Activated naive CD8-positive, alpha-beta T cell treated with anti-CD3 and anti-CD28 coated beads, Interleukin-2, amount 10 ng/mL, durations not matched to agents 7 days and 5 days (primary cell): Measurements from ENCODE around the gene SORCS2. TPM values are rescaled to one million over a fixed set of nuclear protein-coding genes. Genes with fewer than 3 reads are reported as not detected.

Experiments
- ATAC-seq: fragments of 150-1000 bp; cut with Tn5 transposase; one replicate; pipeline ENCODE4 v1.10.0; 2021; ENCODE audit warnings: low read depth, moderate library complexity
- POLR2A ChIA-PET: fragments of 350-600 bp; sonication (Branson Sonifier 250); formaldehyde crosslinking; loops from one replicate; lab custom pipeline; 2021; ENCODE audit warnings: antibody characterized with exemption; lab: Charles Lee
- DNase-seq: peaks from one replicate; pipeline ENCODE4 v3.0.0; 2021
- H3K27ac Mint-ChIP-seq: one replicate; pipeline ENCODE4 v1.8.0; 2022; ENCODE audit warnings: mild to moderate bottlenecking, mixed read lengths
- H3K27me3 Mint-ChIP-seq: one replicate; pipeline ENCODE4 v1.8.0; 2022; ENCODE audit warnings: mild to moderate bottlenecking, moderate library complexity, mixed read lengths
- H3K36me3 Mint-ChIP-seq: one replicate; pipeline ENCODE4 v1.8.0; 2021; ENCODE audit warnings: mild to moderate bottlenecking, mixed read lengths
- H3K4me1 Mint-ChIP-seq: one replicate; pipeline ENCODE4 v1.8.0; 2021; ENCODE audit warnings: mixed read lengths
- H3K4me3 Mint-ChIP-seq: one replicate; pipeline ENCODE4 v1.8.0; 2022; ENCODE audit warnings: mild to moderate bottlenecking, moderate library complexity, mixed read lengths
- H3K9me3 Mint-ChIP-seq: one replicate; pipeline ENCODE4 v1.8.0; 2021; ENCODE audit warnings: mixed read lengths
- total RNA-seq, 2 experiments: library from RNA; stranded (reverse); gene quantifications; one replicate each; pipeline ENCODE4 v1.2.3, GENCODE V29; 2021

Gene SORCS2
- total RNA-seq, 2 experiments from 2014 or later: not detected

DNA sequence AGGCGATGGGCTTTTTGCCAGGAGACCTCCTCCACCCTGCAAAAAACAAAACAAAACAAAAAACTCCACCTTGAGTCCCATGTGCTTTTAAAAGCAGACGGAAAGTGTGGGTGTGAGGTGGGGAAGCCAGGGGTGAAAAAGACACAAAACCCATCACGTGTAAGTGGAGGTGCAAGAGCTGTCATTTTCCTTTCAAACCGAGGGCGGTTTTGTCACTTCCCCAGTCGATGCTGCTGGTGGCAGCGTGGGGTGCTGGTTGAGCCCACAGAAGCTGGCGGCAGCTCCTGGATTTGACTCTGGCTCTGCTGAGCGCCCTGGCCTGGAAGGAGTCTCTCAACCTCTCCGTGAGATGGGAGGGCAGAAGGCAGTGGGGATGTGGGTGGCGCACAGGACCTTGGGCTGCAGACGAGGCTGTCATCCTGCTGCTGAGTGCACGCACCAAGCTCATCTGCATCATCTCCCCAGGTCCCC lies 132.3 kb downstream of the SORCS2 start:
- POLR2A ChIA-PET: no interaction called here
- no peak overlapping the region for H3K4me3 Mint-ChIP-seq
- DNase-seq (no peak), ATAC-seq (no peak)
- no peak overlapping the region for H3K27ac Mint-ChIP-seq
- no peaks in the 10 kb centered on the region for H3K9me3 Mint-ChIP-seq
- no peaks in the 10 kb centered on the region for H3K4me1 Mint-ChIP-seq
- no peaks in the 10 kb centered on the region for H3K36me3 Mint-ChIP-seq
- H3K27me3 Mint-ChIP-seq: no peaks in the 10 kb centered on the region

DNA sequence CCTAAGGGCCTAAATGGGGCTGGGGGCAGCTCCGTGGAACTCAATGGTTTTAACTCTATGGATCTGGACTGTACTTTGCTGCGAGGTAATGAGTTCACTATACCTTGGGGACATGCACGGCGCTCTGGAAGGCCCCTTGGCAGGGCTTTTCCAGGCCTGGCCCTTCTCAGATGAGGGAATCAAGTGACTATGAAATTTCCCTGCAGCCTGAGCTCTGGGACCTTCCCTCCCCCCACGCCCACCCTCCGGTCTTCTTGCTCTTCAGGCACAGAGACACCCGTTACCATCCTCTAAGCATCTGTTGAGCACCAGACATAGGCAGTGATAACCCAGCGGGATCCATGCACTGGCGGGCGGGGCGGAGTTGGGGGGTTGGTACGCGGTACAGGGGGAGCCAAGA lies 133.2 kb downstream of the SORCS2 start:
- POLR2A ChIA-PET: no interaction called here
- Mint-ChIP-seq H3K36me3 (no peaks in the 10 kb centered on the region), H3K4me3 (no peak overlapping the region), H3K27me3 (no peaks in the 10 kb centered on the region), H3K27ac (no peak overlapping the region), H3K4me1 (no peaks in the 10 kb centered on the region), H3K9me3 (no peaks in the 10 kb centered on the region)
- DNase-seq: no peak
- no peak for ATAC-seq

DNA sequence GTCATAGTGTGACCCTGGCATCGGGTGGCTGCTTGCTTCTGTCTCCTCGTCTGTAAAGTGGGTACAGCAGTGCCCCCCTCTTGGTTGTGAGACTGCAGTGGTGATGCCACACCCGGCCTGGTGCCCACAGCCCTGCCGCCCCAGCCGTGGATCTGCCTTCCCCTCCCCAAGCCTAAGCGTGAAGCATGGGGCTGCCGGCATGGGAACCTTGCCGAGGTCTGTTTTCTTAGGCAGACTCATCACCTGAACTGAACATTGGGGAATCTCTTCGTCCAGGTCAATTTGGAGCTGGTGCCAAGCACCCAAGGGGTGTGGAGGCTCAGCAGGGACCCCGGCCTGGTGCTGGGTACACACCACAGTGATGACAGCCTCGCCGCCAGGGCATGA lies 134.0 kb downstream of the SORCS2 start:
- H3K27ac Mint-ChIP-seq: no peak overlapping the region
- H3K4me1 Mint-ChIP-seq: no peaks in the 10 kb centered on the region
- POLR2A ChIA-PET: no interaction called here
- no peaks in the 10 kb centered on the region for H3K36me3 Mint-ChIP-seq
- H3K4me3 Mint-ChIP-seq: no peak overlapping the region
- DNase-seq (no peak), ATAC-seq (no peak)
- no peaks in the 10 kb centered on the region for H3K9me3 Mint-ChIP-seq
- no peaks in the 10 kb centered on the region for H3K27me3 Mint-ChIP-seq

DNA sequence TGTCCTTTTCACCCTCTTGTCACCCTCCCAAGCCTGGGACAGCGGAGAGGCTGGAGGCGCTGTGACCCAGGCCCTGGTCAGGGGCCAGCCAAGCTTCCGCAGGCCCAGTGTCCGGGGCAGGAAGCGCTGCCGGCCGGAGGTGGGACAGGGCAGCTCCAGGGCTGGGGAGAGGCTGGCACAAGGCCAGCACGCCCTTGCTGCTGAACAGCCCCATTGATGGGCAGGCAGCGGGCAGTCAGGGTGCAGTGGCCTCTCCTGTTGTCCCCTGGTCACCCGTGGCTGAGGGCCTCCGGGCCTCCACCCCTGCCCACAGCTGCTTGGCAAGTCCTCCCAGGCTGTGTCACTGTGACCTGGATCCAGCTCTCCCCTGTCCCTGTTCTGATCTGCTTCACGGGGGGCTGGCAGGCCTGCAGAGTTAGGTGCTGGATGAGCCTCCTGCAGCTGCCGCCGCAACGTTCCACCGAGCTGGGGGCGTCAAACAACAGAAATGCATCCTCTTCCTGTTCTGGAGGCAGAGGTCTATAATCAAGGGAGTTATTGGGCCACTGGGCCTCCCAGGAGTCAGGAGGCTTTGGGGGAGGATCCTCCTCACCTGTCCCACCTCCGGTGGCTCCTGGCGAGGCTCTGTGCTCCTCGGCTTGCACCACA lies 134.5 kb downstream of the SORCS2 start:
- H3K36me3 Mint-ChIP-seq: no peaks in the 10 kb centered on the region
- no peak overlapping the region for H3K4me3 Mint-ChIP-seq
- no peak for DNase-seq
- POLR2A ChIA-PET: no interaction called here
- H3K4me1 Mint-ChIP-seq: no peaks in the 10 kb centered on the region
- no peaks in the 10 kb centered on the region for H3K27me3 Mint-ChIP-seq
- H3K9me3 Mint-ChIP-seq: no peaks in the 10 kb centered on the region
- no peak overlapping the region for H3K27ac Mint-ChIP-seq
- ATAC-seq: no peak

DNA sequence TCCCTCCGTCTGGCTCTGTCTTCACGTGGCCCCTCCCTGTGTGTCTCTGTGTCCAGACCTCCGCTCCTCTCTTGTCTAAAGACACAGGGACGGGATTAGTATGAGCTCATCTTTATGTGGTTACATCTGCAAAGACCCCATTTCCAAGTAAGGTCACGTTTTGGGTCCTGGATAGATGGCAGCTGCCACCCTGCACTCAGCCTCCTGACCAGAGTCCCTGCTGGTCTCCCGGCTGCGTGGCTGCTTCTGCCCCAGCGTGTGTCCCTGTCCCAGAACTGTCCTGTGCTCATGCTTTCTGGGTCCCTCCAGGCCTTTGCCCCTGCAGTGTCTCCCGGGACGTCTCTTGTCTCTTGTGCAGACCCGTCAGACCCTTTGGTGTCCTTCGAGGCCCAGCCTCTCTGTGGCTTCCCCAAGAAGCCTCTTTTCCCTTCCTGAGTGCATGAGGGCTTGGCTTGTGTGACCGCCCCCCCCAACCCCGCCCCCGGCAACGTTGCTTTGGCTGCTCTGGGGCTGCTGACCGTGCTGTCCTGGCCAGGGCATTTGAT lies 135.1 kb downstream of the SORCS2 start:
- Mint-ChIP-seq H3K27ac (no peak overlapping the region), H3K27me3 (no peaks in the 10 kb centered on the region), H3K4me1 (no peaks in the 10 kb centered on the region), H3K4me3 (no peak overlapping the region), H3K9me3 (no peaks in the 10 kb centered on the region), H3K36me3 (no peaks in the 10 kb centered on the region)
- POLR2A ChIA-PET: no interaction called here
- ATAC-seq (no peak), DNase-seq (no peak)

DNA sequence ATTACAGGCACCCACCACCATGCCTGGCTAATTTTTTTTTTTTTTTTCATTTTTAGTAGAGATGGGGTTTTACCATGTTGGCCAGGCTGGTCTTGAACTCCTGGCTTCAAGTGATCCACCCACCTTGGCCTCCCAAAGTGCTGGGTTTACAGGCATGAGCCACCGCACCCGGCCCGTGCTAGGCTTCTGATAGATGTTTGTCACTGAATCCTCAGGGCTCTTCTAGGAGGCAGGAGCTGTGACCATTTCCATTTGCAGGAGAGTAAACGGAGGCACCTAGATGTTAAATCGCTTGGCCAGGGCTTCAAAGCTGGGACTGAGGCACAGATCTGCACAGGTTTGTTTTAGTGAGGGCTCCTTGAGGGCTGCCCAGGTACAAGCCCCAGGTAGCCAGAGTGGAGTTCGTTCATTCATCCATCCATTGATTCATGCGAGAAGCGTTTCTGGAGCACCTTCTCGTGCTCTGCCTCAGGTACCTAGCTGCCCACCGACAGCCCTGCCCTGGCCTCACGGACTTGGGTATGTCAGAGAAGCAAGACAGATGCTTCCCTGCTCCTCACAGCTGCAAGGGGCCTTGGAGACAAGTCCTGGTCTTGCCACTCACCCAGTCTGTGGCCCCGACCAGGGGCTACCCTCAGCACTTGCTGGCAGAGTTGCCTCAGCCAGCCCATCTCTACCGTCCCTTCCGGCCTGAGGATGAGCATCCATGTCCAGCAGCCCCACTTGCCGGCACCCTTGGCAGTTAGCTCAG lies 136.0 kb downstream of the SORCS2 start:
- ATAC-seq: no peak
- no peak overlapping the region for H3K4me3 Mint-ChIP-seq

DNA sequence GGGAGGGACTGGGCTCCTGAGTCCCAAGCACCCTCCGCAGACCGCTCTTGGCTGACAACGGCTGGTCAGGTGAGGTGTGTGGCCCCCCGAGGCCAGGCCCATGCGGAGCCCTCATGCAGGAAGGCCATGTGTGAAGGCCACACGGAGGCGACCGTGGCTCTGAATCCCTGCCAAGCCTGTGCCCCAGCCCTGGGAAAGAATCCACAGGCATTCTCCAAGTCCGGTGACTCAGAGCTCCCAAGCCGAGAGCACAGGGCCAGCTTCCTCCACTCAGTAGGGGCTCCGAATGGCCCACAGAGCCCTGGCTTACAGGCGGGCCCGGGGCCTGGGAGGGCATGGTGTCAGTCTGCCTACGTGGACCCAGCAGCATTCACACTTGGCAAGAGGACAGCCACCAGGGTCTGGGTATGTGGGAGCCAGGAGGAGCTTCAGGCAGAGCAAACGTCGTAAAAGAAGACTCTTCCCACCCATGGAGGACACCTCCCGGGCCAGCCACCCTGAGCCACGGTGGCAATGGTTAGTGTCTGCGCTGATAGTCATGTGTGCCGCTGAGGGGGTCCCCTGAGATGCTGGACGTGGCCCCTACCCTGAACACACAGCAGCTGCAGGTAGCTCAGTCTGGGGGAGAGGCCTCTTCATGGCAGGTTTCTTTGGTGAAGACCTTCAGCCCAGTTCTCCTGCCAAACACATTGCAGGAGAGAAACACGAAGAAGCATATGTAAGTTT lies 136.7 kb downstream of the SORCS2 start:
- Mint-ChIP-seq H3K27me3 (no peaks in the 10 kb centered on the region), H3K4me3 (no peak overlapping the region), H3K36me3 (no peaks in the 10 kb centered on the region), H3K4me1 (no peaks in the 10 kb centered on the region), H3K27ac (no peak overlapping the region), H3K9me3 (no peaks in the 10 kb centered on the region)
- no peak for ATAC-seq
- POLR2A ChIA-PET: no interaction called here
- DNase-seq: no peak

More for the DNA sequence above, 136.0 kb downstream of the SORCS2 start:
- Mint-ChIP-seq H3K27me3 (no peaks in the 10 kb centered on the region), H3K36me3 (no peaks in the 10 kb centered on the region), H3K27ac (no peak overlapping the region), H3K9me3 (no peaks in the 10 kb centered on the region), H3K4me1 (no peaks in the 10 kb centered on the region)
- POLR2A ChIA-PET: no interaction called here
- no peak for DNase-seq

DNA sequence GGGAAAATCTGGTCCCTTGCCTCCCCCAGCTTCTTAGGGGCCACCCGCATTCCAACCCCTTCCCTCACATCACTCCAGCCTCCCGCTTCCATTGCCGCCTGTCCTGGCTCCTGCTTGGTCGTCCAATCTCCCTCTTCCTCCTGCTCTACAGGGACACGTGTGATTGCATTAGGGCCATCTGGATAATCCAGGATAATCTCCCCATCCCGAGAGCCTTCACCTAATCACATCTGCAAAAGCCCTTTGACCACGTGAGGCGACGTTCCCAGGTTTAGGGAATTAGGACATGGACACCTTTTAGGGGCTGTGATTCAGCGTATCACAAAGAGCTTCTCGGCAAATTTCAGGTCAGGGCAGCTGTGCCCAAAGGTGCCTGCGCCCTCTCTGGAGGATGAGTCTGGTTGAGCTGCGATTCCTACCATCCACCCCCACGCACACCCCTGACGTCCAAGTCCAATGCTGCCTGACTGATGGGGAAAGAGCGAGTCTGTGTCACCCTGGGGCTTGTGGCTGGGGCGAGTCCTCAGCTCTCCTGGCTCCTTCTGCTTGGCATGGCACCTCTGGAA lies 137.8 kb downstream of the SORCS2 start:
- no peak overlapping the region for H3K4me3 Mint-ChIP-seq
- POLR2A ChIA-PET: no interaction called here
- no peak for ATAC-seq
- H3K9me3 Mint-ChIP-seq: no peaks in the 10 kb centered on the region
- no peaks in the 10 kb centered on the region for H3K27me3 Mint-ChIP-seq
- H3K27ac Mint-ChIP-seq: no peak overlapping the region
- no peaks in the 10 kb centered on the region for H3K4me1 Mint-ChIP-seq
- H3K36me3 Mint-ChIP-seq: no peaks in the 10 kb centered on the region
- DNase-seq: no peak

DNA sequence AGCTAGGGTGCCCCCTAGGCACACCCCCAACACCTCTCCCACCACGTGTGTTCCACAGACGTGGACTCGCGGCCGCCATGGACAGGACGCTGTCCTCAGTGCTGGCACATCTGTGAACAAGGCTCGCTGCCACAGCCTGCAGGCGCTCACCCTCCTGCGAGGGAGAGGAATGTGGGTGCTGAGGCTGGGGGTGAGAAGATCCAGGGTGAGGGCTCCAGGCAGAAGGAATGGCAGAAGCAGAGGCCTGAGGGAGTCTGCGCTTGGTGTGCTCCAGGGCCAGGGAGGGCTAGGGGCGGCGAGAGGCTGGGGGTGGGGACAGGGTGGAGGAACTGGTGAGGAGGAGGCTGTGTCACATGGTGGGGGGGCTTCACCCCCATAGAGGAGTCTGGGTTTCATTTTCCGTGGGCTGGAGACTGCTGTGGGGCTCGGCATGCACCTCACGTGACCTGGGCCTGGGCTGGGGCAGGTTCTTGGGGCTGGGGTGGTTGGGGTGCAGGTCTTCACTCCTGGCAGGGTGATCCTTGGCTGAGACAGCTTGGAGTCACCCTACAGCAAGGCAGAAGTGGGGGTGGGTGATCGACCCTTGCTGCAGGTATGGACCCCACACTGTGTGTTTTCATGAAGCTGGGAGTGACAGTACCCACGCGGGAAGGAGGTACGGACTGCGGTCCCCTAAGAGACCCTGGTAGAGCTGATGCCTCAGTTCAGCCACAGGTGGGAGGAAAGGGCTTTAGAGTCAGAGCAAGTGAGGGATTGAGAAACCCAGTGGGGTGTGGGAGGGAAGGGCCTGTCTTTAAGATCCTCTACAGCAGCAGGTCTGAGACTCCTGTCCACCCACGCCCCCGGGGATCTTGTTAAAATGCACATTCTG lies 138.7 kb downstream of the SORCS2 start:
- Mint-ChIP-seq H3K4me1 (no peaks in the 10 kb centered on the region), H3K36me3 (no peaks in the 10 kb centered on the region), H3K27me3 (no peaks in the 10 kb centered on the region), H3K9me3 (no peaks in the 10 kb centered on the region), H3K4me3 (no peak overlapping the region), H3K27ac (no peak overlapping the region)
- ATAC-seq: no peak
- POLR2A ChIA-PET: no interaction called here
- no peak for DNase-seq

DNA sequence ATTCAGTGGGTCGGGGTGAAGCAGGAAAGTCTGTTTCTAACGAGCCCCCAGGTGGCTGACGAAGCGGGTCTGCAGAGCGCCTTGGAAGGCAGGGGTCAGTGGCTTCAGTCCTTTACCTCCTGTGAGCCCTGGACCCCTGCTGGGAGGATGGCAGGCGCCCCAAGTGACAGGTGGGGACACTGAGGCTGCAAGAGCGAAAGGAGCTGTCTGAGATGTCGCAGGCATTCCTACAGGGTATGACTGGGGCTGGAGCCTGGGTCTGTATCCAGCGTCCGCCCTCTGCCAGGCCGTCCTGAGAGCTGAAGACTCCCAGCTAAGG lies 139.3 kb downstream of the SORCS2 start:
- H3K4me3 Mint-ChIP-seq: no peak overlapping the region
- no peaks in the 10 kb centered on the region for H3K4me1 Mint-ChIP-seq
- H3K36me3 Mint-ChIP-seq: no peaks in the 10 kb centered on the region
- ATAC-seq (no peak), DNase-seq (no peak)
- H3K9me3 Mint-ChIP-seq: no peaks in the 10 kb centered on the region
- no peak overlapping the region for H3K27ac Mint-ChIP-seq
- no peaks in the 10 kb centered on the region for H3K27me3 Mint-ChIP-seq
- POLR2A ChIA-PET: no interaction called here

DNA sequence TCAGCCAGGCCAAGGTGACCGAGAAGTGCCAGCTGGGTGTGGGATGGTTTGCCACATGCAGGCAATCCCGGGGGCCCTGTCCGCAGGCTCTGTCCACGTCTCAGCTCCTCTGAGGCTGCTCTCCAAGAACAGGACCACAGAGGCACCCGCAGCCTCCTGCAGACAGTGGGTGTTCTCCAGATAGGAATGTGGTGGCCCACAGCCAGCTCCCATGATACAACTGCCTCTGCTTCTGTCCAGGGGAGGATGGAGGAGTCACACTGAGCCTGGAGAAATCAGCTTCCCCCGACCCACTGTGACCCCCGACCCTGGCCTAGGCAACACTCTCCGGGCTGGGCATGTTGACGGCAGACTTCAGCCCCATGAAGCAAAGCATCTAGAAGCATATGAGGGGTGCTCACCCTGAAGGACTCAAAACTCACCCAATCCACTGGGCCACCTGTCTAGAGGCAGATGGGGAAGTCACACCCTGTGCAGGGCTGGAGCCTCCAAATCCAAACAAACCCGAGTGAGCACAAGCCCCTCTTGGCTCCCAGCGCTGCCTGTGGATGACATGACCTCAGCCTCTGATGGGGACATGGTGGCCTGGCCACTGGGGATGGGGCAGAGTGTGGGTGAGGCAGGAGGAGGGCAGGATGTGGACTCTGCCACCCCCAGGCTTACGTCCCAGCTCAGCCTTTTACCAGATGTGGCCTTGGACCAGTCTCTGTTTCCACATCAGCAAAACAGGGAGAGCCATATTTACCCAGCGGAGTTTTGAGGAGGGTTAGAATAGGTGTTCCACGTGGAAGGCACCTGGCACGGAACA lies 140.1 kb downstream of the SORCS2 start:
- no peaks in the 10 kb centered on the region for H3K4me1 Mint-ChIP-seq
- no peak overlapping the region for H3K27ac Mint-ChIP-seq
- DNase-seq: no peak
- ATAC-seq: no peak
- no peak overlapping the region for H3K4me3 Mint-ChIP-seq
- POLR2A ChIA-PET: no interaction called here
- H3K27me3 Mint-ChIP-seq: no peaks in the 10 kb centered on the region
- no peaks in the 10 kb centered on the region for H3K9me3 Mint-ChIP-seq
- H3K36me3 Mint-ChIP-seq: no peaks in the 10 kb centered on the region

DNA sequence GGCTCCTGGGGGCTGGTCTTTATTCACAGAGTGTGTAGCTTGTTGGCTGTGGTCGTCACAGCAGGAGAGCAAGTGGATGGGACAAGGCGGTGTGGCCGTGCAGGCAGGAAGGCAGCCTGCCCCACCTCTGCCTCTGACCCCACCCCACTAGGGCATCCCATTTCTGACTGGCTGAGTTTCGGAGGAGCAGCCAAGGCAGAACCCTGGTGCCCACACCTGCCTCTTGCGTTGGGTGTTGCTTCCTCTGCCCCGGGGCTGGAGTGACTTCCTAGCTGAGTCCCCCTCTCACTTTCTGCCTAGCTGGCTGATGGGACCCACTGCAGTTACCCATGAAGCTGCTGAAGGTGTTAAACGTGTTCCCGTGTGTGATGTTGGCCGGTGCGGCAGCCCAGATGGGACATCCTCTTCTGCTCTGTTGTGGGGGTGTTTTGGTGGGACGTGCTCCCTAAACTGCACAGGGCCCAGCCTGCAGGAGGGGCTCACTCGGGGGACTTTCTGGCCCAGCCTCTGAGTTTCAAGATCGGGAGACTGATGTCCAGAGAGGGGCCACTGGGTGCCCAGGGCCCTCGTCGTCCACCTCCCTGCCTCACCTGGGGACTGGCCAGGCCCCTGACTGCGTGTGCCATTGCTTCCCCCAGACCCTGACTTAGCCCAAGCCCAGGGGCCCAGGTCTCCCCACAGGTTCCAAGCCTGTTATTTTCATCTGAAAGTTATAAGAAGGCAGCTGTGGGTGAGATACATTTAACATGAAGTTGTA lies 140.9 kb downstream of the SORCS2 start:
- ATAC-seq: no peak
- no peaks in the 10 kb centered on the region for H3K36me3 Mint-ChIP-seq
- DNase-seq: no peak
- no peak overlapping the region for H3K4me3 Mint-ChIP-seq
- H3K4me1 Mint-ChIP-seq: no peaks in the 10 kb centered on the region
- H3K27ac Mint-ChIP-seq: no peak overlapping the region
- peaks cover 1% of the 10 kb centered on the region for H3K9me3 Mint-ChIP-seq
- no peaks in the 10 kb centered on the region for H3K27me3 Mint-ChIP-seq
- POLR2A ChIA-PET: no interaction called here
